Hepatocyte (in vitro differentiated cells): ENCODE results near the gene ADORA2A. TPM values are rescaled to one million over a fixed set of nuclear protein-coding genes. Genes with fewer than 3 reads are reported as not detected.
A peak's percentile ranks its signal among the peaks of the same experiment; 100 is the strongest.

Experiments used
- DNase-seq: peaks from one replicate; pipeline ENCODE4 v3.0.0-alpha.2; 2016; ENCODE audit warnings: low spot score
- H2AFZ ChIP-seq: fragments of 200-600 bp; sonication (generic); 2 replicates; pipeline ENCODE4 v1.6.0; 2016; ENCODE audit warnings: antibody characterized with exemption, mild to moderate bottlenecking
- H3K27ac ChIP-seq: fragments of 200-600 bp; sonication (generic); 2 replicates; pipeline ENCODE4 v1.5.1; 2016; ENCODE audit warnings: mild to moderate bottlenecking
- H3K27me3 ChIP-seq: fragments of 200-600 bp; sonication (generic); 2 replicates; pipeline ENCODE4 v1.6.1; 2016
- H3K36me3 ChIP-seq: fragments of 200-600 bp; sonication (generic); replicated peaks from 2 replicates; pipeline ENCODE4 v1.5.1; 2016; ENCODE audit warnings: low read depth; ENCODE audit not compliant: insufficient read depth
- H3K4me1 ChIP-seq: fragments of 200-600 bp; sonication (generic); 2 replicates; pipeline ENCODE4 v1.5.1; 2016; ENCODE audit warnings: mild to moderate bottlenecking, moderate library complexity; ENCODE audit not compliant: insufficient read depth
- H3K4me2 ChIP-seq: fragments of 200-600 bp; sonication (generic); 2 replicates; pipeline ENCODE4 v1.6.0; 2016
- H3K4me3 ChIP-seq: fragments of 200-600 bp; sonication (generic); 2 replicates; pipeline ENCODE4 v1.5.1; 2016; ENCODE audit warnings: mild to moderate bottlenecking
- H3K79me2 ChIP-seq: fragments of 200-600 bp; sonication (generic); 2 replicates; pipeline ENCODE4 v1.6.0; 2017; ENCODE audit warnings: mild to moderate bottlenecking
- H3K9me2 ChIP-seq: fragments of 200-600 bp; sonication (generic); replicated peaks from 2 replicates; pipeline ENCODE4 v1.6.0; 2017; ENCODE audit warnings: mild to moderate bottlenecking; ENCODE audit not compliant: insufficient read depth
- H3K9me3 ChIP-seq: fragments of 200-600 bp; sonication (generic); 2 replicates; pipeline ENCODE4 v1.5.1; 2016; ENCODE audit warnings: low read depth, mild to moderate bottlenecking
- H4K20me1 ChIP-seq: fragments of 200-600 bp; sonication (generic); 2 replicates; pipeline ENCODE4 v1.6.0; 2016; ENCODE audit warnings: mild to moderate bottlenecking; ENCODE audit not compliant: insufficient read depth, poor library complexity, severe bottlenecking
- EZH2 ChIP-seq: fragments of 200-600 bp; sonication (generic); IDR thresholded peaks from 2 replicates; pipeline ENCODE4 v1.6.1; 2016; ENCODE audit warnings: antibody characterized with exemption, mild to moderate bottlenecking, borderline replicate concordance
- EZH2phosphoT487 ChIP-seq: fragments of 200-600 bp; sonication (generic); IDR thresholded peaks from one replicate; pipeline ENCODE4 v1.6.1; 2018; ENCODE audit warnings: antibody characterized with exemption, mild to moderate bottlenecking, low read depth, moderate library complexity; ENCODE audit not compliant: unreplicated experiment, severe bottlenecking
- WGBS: methylation state at CpG from one replicate; pipeline ENCODE4 v1.1.6; 2016; ENCODE audit warnings: low lambda C conversion rate; ENCODE audit errors: missing lambda C conversion rate; 5-methylcytosine and 5-hydroxymethylcytosine counted together
- polyA plus RNA-seq: library from polyadenylated mRNA; unstranded; fragments of >200 nt; fragmentation: Nextera tagmentation; extraction: Ambion mirVana; gene quantifications from 2 replicates; pipeline ENCODE4 v1.2.1, GENCODE V29; 2016
- total RNA-seq: library from RNA; depleted of rRNA; stranded (reverse); fragments of >200 nt; gene quantifications from 2 replicates; pipeline ENCODE4 v1.2.3, GENCODE V29; 2014
- TF ChIP-seq, protein P1 (sequence below): fragments of 200-600 bp; sonication (generic); IDR thresholded peaks from 2 replicates; pipeline ENCODE4 v1.5.1; 2016; ENCODE audit warnings: antibody characterized with exemption, mild to moderate bottlenecking; ENCODE audit not compliant: poor library complexity

ADORA2A gene
- total and polyA plus RNA-seq, 2 experiments from 2014 or later = 1.2 to 3.3 TPM

DNA sequence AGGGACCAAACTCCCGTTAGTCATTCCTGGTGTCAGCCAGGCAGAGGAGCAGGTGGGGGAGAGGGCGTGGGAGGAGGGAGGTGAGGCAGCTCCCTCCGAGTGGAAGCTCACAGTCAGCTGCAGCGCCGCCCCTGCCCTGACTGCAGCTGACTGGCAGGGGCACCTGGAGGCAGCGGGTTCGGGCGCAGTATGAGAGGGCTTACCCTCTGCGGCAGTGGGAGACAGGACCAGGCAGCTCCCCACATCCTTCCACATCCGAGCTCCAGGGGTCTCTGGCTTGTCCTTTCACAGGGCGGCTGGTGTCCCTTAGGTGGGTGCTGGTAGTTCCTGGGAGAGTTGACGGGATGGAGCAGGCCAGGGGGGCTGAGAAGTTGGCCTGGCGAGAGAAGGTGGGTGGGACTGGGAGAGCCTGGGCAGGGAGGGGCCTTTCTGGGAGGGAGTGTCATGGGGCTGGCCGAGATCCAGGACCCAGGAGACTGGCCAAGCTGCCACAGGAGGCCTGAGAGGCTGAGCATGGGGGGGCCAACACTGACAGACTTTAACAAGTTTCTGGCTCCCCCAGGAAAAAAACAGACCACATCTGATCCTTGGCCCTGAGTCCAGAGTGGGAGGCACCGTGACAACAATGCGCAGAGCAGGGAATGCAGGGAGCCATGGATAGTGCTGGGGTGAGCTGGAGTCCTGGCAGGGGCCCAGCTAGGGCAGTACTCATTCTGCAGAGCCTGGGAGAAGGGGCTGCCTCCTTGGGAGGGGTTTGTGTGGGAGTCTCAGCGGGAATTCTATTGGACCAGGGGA, 4.9 kb downstream of the ADORA2A start:
- no peak overlapping the region for H3K4me3 ChIP-seq
- H2AFZ ChIP-seq = no peak overlapping the region
- H3K27ac ChIP-seq = no peak overlapping the region
- 82% methylated on average over 16 of the region's 17 CpGs for WGBS
- no peak overlapping the region for H3K4me2 ChIP-seq
- H3K4me1 ChIP-seq = peaks cover 8% of the 10 kb centered on the region
- H3K9me3 ChIP-seq = no peaks in the 10 kb centered on the region
- DNase-seq = peak; percentile 46
- no peaks in the 10 kb centered on the region for H3K36me3 ChIP-seq
- H4K20me1 ChIP-seq = no peaks in the 10 kb centered on the region
- H3K9me2 ChIP-seq = no peaks in the 10 kb centered on the region
- H3K79me2 ChIP-seq = no peaks in the 10 kb centered on the region
- TF ChIP-seq EZH2 (no peak), EZH2phosphoT487 (no peak)
- TF ChIP-seq, protein P1, sequence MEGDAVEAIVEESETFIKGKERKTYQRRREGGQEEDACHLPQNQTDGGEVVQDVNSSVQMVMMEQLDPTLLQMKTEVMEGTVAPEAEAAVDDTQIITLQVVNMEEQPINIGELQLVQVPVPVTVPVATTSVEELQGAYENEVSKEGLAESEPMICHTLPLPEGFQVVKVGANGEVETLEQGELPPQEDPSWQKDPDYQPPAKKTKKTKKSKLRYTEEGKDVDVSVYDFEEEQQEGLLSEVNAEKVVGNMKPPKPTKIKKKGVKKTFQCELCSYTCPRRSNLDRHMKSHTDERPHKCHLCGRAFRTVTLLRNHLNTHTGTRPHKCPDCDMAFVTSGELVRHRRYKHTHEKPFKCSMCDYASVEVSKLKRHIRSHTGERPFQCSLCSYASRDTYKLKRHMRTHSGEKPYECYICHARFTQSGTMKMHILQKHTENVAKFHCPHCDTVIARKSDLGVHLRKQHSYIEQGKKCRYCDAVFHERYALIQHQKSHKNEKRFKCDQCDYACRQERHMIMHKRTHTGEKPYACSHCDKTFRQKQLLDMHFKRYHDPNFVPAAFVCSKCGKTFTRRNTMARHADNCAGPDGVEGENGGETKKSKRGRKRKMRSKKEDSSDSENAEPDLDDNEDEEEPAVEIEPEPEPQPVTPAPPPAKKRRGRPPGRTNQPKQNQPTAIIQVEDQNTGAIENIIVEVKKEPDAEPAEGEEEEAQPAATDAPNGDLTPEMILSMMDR = no peak
- H3K27me3 ChIP-seq = no peaks in the 10 kb centered on the region

DNA sequence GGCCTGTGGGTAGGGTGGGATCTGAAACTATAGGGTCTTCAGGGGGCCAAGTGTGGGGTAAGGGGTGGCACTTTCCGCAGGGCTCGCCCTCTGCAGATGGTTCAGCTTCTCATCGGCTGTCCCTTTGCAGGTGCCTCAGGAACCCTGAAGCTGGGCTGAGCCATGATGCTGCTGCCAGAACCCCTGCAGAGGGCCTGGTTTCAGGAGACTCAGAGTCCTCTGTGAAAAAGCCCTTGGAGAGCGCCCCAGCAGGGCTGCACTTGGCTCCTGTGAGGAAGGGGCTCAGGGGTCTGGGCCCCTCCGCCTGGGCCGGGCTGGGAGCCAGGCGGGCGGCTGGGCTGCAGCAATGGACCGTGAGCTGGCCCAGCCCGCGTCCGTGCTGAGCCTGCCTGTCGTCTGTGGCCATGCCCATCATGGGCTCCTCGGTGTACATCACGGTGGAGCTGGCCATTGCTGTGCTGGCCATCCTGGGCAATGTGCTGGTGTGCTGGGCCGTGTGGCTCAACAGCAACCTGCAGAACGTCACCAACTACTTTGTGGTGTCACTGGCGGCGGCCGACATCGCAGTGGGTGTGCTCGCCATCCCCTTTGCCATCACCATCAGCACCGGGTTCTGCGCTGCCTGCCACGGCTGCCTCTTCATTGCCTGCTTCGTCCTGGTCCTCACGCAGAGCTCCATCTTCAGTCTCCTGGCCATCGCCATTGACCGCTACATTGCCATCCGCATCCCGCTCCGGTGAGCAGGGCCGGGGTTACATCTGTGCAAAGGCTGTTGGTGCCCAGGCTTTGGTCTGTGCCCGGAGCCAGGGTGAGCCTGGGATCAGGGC, 5.8 kb downstream of the ADORA2A start:
- whole genome bisulfite sequencing = 96% methylated on average over 34 of the region's 34 CpGs

DNA sequence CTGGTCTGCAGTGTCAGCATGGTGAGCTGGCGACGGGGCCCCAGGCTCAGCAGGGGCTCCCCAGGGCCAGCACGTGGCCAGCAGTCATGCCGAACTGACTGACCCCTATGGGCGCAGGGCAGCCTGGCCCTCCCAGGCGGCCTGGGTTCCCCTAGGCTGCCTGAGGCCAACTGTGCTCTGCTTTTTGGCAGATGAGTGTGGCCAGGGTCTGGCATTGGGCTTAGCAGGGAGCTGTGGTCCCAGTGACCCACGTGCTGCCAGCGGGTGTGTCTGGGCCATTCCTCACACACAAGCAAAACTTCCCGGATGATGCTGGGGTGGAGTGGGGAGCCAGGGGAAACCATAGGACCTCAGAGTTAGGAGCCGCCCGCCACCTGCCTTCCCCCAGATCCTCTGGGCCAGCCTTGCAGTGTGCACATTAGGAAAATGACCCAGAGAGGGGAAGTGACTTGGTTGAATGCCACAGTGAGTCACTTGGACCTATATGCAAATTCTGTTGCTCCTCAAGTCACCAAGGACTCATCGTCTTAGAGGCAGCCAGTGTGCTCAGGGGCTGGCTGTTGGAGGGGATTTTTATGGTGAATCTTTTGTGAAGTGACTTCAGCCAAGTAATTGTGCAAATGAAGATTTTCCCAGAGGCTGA, 6.5 kb downstream of the ADORA2A start:
- no peak overlapping the region for H3K4me3 ChIP-seq
- H3K27me3 ChIP-seq = no peaks in the 10 kb centered on the region
- 93% methylated on average over 12 of the region's 12 CpGs for WGBS
- DNase-seq = no peak
- H3K4me2 ChIP-seq = no peak overlapping the region
- H4K20me1 ChIP-seq = no peaks in the 10 kb centered on the region
- H2AFZ ChIP-seq = no peak overlapping the region
- no peaks in the 10 kb centered on the region for H3K79me2 ChIP-seq
- H3K9me3 ChIP-seq = no peaks in the 10 kb centered on the region
- no peaks in the 10 kb centered on the region for H3K9me2 ChIP-seq
- TF ChIP-seq EZH2phosphoT487 (no peak), EZH2 (no peak)
- TF ChIP-seq, protein P1 = no peak
- peaks cover 8% of the 10 kb centered on the region for H3K4me1 ChIP-seq
- H3K36me3 ChIP-seq = no peaks in the 10 kb centered on the region
- no peak overlapping the region for H3K27ac ChIP-seq

More for the DNA sequence above, 5.8 kb downstream of the ADORA2A start:
- DNase-seq = no peak
- no peaks in the 10 kb centered on the region for H4K20me1 ChIP-seq
- H3K9me2 ChIP-seq = no peaks in the 10 kb centered on the region
- no peaks in the 10 kb centered on the region for H3K79me2 ChIP-seq
- TF ChIP-seq EZH2 (no peak), EZH2phosphoT487 (no peak)
- TF ChIP-seq, protein P1 = no peak
- H3K27me3 ChIP-seq = no peaks in the 10 kb centered on the region
- H3K4me1 ChIP-seq = peaks cover 8% of the 10 kb centered on the region
- no peak overlapping the region for H3K4me2 ChIP-seq
- H3K9me3 ChIP-seq = no peaks in the 10 kb centered on the region
- no peak overlapping the region for H3K27ac ChIP-seq
- no peaks in the 10 kb centered on the region for H3K36me3 ChIP-seq
- no peak overlapping the region for H3K4me3 ChIP-seq
- no peak overlapping the region for H2AFZ ChIP-seq
